GM23248 (cell line): ENCODE data around the gene SRP14.

ENCODE experiments used
- EZH2 ChIP-seq: fragments of 200-600 bp; sonication (generic); IDR thresholded peaks from 2 replicates; pipeline ENCODE4 v1.6.1; 2018; ENCODE audit warnings: antibody characterized with exemption, mild to moderate bottlenecking; ENCODE audit not compliant: insufficient read depth, poor library complexity, severe bottlenecking
- EZH2phosphoT487 ChIP-seq: fragments of 200-600 bp; sonication (generic); IDR thresholded peaks from 2 replicates; pipeline ENCODE4 v1.6.1; 2018; ENCODE audit warnings: antibody characterized with exemption, moderate library complexity, mild to moderate bottlenecking, low read depth; ENCODE audit not compliant: insufficient read depth

GRCh38 chr15:40067921-40068624, 29.1 kb upstream of the SRP14 start:
- TF ChIP-seq EZH2 (no peak), EZH2phosphoT487 (no peak)
